ENCODE data around the gene ASCC1.

DNA sequence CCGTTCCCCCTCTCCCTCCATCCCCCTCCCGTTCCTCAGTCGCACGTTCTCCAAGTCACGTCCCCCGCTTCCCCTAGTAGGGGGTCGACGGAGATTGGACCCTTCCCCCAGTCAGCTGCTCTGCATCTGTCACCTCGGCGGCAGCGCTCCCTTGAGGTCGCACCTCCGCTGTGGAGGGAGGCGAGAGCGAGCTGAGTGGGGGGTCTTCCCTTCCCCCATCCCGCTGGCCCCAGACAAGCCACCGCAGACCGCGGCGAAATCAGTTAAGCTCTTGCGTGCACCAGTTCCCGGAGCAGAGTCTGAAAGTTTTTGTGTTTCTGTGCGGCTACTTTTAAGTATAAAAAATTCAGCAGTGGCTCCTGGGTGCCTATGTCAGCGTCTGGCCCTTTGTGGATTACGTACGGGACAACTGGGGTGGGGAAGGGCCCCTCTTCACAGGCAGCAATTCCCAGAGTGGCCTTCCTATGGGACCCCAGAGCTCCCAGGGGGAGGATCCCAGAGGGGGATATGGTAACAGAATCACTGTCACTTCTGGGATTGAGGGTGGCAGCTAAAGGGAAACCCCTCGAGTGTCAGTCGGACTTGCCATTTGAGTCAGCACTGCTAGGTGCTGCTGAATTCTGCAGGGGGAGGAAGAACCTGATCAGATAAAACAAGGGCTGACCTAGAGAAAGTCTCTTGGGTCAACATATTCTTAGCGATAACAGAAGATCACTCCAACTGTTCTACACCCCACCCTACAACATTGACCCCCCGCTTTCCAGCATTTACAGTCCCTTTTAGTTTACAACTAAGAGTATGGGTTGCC lies 45.1 kb upstream of the ASCC1 start:
- TF ChIP-seq, protein P1, sequence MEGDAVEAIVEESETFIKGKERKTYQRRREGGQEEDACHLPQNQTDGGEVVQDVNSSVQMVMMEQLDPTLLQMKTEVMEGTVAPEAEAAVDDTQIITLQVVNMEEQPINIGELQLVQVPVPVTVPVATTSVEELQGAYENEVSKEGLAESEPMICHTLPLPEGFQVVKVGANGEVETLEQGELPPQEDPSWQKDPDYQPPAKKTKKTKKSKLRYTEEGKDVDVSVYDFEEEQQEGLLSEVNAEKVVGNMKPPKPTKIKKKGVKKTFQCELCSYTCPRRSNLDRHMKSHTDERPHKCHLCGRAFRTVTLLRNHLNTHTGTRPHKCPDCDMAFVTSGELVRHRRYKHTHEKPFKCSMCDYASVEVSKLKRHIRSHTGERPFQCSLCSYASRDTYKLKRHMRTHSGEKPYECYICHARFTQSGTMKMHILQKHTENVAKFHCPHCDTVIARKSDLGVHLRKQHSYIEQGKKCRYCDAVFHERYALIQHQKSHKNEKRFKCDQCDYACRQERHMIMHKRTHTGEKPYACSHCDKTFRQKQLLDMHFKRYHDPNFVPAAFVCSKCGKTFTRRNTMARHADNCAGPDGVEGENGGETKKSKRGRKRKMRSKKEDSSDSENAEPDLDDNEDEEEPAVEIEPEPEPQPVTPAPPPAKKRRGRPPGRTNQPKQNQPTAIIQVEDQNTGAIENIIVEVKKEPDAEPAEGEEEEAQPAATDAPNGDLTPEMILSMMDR (optimal IDR thresholded peaks at IDR 0.05 in 1 of 3, IDR thresholded peaks at IDR 0.05 in 1 of 3, conservative IDR thresholded peaks at IDR 0.05 in 1 of 3; ENCODE audit: extremely low read depth in 1 of 3, insufficient read depth in 2 of 3, low read length in 3 of 3): peak in 1 of 3 experiments; percentile 12
- no peak for TF ChIP-seq EZH2 (IDR thresholded peaks at IDR 0.05; ENCODE audit: low read length)

All from keratinocyte (primary cell).